Stimulated activated naive CD4-positive, alpha-beta T cell (primary cell): ENCODE data around the gene ARRDC2.
"Not testable (repeated sequence)": the region's sequence is repeated elsewhere in the genome, so short reads cannot be mapped to it uniquely, and the experiment has no call there.

Experiments used
- DNase-seq, 6 experiments: peaks; one replicate each; lab custom pipeline; 2025; lab: John Stamatoyannopoulos, UW

ARRDC2 gene

DNA sequence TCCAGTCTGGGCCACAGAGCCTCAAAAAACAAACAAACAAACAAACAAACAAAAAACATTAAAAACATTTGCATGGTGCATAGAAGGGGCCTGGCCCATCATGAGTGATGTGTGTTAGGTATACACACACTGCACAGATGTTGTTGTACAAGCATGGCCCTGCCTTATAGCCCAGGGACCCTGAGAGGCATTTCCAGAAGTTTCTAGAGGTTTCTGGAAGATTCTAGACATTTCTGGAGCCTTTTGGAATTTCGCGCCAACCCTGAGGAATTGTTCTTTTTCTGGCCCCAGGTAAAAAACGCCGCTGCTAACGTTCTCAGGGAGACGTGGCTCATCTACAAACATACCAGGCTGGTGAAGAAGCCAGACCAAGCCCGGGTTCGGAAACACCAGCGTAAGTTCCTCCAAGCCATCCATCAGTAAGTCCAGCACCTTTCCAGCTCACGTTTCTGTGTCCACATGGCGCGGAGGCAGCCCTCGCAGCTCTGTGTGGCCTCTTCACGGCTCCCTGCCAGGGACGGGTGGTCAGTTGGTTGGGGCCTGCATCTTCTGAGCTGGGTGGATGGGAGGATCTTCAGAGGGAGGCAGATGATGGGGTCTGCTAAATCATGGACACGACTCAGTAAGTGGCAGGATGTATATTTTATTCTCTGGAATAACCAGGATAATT is 18.4 kb upstream of the ARRDC2 start:
- no peak for DNase-seq

DNA sequence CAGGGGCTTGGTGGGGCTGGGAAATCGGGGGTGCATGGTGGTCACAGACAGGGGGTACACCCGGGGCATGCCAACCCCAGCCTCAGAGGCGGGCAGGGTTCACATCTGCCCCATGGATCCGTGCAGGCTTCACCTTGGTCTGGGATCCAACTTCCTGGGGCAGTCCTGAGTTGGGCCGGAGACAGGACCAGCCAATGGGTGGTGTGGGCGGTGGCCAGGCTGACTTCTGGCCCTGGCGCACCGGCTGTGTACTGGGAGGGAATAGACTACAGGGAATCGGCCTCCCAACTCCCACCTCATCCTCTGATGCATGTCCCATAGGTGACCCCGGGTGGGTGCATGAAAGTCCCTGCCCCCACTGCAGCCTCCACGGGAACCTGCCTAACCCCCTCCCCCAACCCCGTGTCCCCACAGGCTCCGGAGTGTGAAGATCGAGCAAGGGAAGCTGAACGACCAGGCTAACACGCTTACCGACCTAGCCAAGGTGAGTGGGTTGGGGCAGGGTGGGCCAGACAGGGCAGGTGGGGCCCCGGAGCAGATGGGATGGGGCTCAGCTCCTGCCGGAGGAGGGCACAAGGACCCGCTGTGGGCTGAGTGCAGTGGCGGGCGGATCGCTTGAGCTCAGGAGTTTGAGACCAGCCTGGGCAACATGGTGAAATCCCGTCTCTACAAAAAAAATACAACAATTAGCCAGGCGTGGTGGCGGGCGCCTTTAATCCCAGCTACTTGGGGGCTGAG is 14.7 kb upstream of the ARRDC2 start:
- DNase-seq: no peak

DNA sequence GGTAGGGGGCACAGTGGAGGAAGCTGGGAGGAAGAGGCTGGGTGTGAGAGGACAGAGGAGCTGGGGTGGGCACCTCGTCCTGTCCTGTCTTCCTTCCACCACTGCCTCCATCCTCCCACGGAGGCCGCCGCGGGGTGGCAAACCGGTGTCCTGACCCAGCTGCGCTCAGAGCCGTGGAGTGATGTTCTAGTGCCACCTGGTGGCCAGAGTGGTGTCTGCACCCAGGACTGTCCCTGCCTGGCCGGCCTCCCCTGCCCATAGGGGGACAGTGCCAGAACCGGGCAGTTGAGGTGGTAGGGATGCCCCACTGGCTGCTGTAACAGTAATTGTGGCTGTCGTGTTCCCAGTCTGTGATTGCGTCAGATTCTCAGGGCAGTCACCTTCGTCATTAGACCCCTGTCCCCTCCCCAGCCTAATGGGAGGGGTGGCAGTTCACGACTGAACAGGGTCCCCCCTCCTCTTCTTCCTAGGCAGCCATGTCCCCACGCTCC is 11.1 kb upstream of the ARRDC2 start:
- DNase-seq: peak; percentile 48 to 84 (median 80)

DNA sequence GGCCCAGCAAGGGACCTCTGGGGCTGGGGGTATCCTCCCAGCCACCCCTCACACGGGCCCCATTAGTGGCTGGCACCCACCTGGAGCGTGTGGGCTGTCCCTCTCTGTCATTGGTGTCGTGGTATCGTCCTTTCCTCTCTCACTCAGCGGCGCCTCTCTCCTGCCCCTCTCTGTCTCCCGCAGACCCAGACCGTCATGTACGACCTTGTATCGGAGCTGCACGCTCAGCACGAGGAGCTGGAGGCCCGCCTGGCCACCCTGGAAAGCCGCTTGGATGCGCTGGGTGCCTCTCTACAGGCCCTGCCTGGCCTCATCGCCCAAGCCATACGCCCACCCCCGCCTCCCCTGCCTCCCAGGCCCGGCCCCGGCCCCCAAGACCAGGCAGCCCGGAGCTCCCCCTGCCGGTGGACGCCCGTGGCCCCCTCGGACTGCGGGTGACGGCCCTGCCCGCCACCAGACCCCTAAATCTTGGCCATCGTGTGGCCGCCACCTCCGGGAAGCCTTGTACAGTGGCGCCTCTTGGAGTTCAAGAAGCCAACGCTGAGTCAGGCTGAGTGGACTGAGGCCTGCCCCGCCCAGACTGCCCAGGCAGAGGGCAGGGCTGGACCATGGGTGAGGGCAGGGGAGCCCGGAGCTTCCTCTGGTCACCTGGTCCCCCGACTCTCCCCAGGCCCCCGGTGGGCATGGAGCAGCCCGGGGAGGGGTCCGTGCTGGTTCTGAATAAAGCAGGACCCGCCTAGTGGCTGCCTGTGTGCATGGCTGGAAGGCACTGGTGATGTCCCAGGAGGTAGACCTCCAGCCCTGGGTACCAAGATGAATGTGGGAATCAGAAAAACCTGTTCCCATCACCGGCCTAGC is 9.8 kb upstream of the ARRDC2 start:
- no peak for DNase-seq

DNA sequence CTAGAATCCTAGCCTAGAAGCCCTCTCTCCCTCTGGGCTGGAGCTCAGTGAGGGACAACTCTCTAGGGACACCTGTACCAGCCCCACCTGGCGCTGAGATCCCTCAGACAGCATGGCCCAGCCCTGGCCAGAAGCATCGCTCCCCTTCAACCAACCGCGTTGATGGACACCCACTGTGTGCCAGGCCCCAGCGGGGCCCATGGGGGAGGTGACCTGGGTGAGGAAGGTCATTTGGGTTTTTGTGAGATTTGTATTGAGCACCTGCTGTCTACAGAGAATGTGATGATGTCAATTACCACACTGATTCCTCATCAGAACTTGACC is 9.2 kb upstream of the ARRDC2 start:
- no peak for DNase-seq

DNA sequence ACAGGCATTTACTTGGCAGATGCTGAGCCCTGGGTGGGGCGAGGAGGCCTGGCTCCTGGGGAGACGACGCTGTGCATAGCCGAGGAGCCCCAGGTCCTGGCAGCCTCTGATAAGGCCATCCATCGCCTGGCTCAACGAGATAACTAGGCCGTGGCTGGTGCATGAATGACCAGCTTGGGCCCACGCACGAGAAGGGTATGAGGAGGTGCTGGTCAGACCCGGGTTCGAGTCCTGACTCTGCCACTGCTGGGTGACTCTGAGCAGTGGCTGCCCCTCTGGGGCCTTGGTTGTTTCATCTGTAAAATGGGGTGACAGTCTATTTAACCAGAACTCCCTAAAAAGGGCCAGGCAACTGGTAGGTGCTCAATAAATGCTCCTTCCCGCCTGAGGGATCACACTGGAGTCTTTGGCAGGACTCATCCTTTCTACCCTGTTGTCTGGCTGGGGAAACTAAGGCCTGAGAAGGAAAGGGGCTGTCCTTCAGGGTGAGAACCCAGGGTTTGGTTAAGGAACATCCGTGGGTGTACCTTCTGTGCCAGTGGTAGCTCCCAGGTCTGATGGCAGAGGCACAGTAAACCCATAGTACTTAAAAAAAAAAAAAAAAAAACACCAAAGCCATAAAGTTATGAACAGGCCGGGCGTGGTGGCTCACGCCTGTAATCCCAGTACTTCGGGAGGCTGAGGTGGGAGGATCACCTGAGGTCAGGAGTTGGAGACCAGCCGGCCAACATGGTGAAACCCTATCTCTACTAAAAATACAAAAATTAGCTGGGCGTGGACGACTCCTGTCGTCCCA is 8.1 kb upstream of the ARRDC2 start:
- DNase-seq: peak in 1 of 6 experiments; percentile 32

DNA sequence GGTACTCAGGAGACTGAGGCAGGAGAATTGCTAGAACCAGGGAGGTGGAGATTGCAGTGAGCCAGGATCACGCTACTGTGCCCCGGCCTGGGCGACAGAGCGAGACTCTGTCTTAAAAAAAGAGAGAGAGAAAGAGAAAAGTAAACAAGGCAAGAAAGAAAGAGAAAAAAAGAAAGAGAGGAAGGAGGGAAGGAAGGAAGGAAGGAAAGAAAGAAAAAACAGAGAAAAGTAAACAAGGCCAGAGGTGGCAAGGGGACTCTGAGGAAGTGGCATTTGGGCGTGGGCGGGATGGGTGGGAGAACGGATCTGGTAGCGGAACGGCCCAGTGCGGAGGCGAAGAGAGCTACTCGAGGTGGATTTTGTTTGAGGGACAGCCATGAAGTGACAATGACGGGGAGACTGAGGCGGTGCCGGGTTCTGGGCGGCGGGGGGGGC is 7.5 kb upstream of the ARRDC2 start:
- DNase-seq: no peak

DNA sequence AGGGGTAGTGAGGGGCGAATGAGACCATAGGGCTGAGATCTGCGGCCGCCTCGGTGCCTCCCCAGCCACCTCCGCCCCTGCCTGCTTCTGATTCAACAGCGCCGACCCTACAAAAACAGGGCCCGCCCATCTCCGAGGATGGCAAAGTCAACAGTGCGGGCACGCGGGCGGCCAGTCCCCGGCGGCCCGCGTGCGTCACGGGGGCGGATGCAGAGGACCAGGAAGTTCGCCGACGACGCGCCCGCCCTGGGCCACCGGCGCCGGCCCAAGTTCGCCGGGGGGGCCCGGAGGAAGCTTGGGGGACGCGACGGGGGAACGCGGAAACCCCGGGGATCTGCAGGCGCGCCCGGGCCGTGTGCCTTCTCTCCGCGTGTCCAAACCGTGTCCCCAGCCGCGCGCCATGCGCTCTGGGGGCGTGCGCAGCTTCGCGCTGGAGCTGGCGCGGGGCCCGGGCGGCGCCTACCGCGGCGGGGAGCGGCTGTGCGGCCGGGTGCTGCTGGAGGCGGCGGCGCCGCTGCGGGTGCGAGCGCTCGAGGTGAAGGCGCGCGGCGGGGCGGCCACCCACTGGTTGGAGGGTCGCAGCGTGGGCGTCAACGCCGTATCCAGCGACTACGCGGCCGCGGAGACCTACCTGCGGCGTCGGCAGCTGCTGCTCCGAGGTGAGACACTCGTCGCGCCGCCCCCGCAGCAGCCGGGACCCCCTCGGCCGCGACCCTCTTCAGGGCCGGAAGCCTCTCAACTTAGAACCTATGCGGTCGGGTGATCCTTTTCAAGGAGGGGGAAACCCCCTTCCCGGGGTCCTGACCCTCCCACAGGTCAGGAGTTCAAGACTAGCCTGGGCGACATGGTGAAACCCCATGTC is 6.8 kb upstream of the ARRDC2 start:
- peak; percentile 88 to 95 (median 90) for DNase-seq

DNA sequence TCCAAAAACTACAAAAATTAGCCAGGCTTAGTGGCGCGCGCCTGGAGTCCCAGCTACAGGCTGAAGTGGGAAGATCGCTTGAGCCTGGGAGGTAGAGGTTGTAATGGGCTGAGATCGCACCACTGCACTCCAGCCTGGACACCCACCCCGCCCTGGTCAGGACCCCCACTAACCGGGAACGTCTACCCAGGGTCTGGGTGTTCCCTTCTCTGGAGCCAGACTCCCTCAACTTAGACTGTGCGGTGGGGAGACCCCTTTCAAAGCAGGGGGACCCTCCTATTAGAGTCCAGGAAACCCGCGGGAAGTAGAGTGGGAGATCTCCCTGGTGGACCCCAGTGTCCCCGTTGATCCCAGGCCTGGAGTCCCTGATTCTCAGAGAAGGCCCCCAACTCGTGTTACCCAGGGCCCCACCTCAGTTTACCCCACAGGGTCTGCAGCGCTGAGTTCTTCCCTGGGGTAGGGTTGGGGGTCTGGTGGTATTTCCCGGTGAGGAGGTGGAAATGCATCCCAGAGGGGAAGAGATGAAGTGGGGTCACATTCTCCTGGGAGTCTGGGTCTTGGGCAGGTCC is 6.1 kb upstream of the ARRDC2 start:
- DNase-seq: no peak

DNA sequence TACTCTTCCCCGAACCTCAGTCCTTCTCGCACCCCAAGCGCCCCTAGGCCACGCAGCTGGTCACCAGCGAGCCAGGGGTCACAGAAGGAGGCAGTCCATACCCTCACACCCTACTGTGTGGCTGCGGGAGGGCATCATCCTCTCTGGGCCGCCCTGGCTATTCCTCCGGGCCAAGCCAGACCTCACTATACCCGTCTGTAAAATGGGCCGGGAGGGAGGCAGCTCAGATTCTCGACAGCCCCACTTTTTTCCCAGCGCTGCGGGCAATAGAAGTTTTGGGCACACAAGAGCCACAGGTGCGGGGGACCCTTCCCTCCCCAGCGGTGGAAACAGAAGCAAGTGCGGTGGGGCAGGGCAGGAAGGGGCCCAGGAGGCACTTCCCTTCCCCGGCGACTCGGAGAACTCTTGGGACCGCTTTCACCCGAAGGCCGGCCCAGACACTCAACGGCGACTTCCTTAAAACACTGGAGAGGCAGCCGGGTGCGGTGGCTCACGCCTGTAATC is 5.6 kb upstream of the ARRDC2 start:
- DNase-seq: no peak

DNA sequence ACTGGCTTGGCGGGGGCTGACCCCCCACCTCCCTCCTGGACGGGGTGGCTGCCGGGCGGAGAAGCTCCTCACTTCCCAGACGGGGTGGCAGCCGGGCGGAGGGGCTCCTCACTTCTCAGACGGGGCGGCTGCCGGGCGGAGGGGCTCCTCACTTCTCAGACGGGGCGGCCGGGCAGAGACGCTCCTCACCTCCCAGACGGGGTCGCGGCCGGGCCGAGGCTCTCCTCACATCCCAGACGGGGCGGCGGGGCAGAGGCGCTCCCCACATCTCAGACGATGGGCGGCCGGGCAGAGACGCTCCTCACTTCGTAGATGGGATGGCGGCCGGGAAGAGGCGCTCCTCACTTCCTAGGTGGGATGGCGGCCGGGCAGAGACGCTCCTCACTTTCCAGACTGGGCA is 2.2 kb upstream of the ARRDC2 start:
- DNase-seq: not testable (repeated sequence)

DNA sequence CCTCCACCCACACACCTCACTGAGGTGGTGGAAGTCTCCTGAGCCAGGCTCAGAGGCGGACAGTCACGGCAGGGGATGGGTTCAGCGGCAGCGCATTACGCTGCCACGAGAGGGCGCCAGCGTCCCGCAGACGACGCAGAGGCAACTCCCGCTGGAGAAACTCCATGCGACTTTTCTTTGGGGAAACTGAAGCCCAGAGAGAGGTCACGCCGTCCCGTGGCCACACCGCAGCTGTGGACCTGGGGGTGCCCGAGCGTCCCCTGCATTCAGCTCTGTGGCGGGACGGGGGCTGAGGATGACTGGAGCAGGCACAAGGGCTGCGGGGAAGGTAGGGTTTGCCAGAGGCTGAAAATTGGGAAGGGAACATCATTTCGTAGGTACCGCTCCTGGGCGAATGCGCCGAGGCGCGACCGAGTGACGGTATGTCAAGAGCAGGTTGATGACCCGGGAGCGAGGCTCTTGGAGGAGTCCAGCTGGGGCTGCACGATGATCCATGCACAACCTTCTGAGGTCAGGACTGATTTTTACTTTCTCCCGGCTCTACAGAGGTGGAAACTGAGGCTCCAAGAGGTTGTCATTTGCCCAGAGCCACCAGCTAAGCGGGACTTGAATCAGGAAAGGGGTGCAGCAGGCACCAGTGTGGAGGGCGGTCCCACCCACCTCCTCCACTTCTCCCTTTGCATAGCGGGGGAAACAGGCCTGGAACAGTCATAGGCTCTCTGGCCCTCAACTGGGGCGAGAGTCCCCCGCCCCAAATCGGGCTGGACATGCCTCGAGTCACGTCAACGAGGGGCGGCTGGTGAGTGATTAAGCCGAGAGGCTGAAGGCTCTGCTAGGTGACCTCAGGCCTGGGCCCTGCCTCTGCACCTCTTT is 690 bp upstream of the ARRDC2 start:
- peak; percentile 64 to 87 (median 75) for DNase-seq

DNA sequence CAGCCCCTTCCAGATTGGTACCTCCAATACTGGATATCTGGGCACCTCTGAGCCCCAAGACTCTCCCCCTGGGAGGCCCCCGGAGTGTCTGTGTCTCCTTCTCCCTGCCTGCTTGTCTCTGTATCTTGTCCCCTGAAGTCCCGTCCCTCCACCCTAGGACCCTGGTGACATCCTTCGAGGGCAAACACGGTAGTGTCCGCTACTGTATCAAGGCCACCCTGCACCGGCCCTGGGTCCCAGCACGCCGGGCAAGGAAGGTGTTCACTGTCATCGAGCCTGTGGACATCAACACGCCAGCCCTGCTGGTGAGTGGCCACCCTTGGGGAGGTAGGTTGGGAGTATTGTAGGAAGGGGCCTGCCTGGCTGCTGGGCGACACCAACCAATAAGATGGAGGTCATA is 844 bp downstream of the ARRDC2 start:
- DNase-seq: no peak

DNA sequence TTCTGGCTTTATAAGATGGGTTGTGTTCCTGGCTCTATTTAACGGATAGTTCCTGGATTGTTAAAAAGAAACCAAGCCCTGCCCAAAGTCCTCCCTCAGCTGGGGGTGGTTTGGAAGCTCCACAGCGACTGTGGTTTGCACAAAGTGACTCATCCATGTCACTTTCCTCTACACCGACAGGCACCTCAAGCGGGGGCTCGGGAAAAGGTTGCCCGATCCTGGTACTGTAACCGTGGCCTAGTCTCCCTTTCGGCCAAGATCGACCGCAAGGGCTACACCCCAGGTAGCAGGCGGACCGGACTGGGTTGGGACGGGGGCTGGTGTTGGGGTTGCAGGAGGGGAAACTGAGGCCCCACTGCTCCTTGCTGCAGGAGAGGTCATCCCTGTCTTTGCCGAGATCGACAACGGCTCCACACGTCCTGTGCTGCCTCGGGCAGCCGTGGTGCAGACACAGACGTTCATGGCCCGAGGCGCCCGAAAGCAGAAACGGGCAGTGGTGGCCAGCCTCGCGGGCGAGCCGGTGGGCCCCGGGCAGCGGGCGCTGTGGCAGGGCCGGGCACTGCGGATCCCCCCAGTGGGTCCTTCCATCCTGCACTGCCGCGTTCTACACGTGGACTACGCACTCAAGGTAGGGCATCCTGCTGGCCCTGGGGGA is 1.6 kb downstream of the ARRDC2 start:
- DNase-seq: no peak

DNA sequence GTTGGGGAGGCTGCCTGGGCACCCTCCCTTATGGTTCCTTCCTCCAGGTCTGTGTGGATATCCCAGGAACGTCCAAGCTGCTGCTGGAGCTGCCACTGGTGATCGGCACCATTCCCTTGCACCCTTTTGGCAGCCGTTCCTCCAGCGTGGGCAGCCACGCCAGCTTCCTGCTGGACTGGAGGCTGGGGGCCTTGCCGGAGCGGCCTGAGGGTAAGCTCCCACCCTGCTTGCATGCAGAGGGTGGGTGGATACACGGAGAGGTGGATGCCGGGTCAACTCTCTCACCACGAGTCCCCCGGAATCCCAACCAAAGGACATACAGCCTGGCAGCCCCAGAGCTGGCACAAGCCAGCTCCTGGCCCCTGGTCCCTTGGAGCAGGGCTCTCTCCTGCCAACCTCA is 2.2 kb downstream of the ARRDC2 start:
- no peak for DNase-seq

DNA sequence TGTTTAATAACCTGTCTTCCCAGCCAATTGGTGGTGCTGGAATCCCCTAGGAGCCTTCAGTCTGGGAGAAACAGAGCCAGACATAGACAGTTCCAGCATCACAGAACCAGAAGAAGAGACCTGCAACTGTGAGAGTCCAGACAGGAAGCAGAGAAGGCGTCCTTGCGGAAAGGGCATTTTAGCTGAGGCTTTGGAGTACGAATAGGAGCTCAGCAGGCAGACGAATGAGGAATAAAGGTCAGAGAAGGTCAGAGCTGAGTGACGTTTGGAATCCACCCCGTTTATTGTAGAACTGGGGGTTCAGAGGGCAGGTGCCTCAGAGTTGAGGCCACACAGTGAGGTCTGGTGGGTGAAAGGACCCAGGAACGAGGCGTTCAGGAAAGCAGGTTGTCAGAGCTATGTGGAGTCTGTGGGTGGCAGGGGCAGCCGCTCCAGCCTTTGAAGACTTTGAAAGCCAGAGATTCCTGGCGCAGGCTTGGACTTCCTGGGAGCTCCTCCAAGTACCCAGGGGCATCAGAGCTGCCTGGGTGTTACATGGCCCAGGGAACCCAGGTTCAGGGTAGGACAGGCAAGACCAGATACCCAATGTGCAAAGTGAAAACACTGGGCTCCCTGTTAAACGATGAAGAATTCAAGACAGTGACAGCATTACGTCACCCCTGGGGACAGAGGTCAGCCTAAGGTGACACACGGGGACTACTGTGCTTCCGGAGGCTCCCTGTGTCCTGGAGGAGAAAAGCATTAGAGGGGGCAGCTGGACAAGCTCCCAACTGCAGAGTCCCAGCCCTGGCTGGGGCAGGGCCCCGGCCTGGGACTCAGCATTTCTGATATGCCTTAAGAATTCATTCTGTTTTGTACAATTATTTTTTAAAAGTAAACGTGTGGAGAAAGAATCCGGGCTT is 5.5 kb downstream of the ARRDC2 start:
- peak in 2 of 6 experiments; percentile 53 to 57 for DNase-seq

DNA sequence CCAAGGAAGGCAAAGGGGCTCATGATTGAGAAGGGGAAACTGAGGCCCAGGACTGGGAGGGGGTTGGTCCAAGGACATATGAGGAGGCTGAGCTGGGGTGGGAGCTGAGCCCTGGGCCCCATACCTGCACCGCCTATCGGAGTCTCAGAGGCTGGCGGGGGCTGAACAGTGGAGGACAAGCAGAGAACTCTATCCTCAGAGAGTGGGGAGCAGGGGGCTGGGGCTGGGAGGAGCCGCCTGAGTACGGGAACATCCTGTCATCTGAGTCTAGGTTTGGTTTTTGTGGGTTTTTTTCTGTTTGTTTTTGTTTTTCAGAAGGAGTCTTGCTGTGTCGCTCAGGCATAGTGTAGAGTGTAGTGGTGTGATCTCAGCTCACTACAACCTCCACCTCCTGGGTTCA is 6.2 kb downstream of the ARRDC2 start:
- DNase-seq: peak; percentile 67 to 83 (median 74)
